HEK293 (cell line): Measurements from ENCODE around the gene LOXL4.
A peak's percentile ranks its signal among the peaks of the same experiment; 100 is the strongest.
"Not testable (repeated sequence)": the region's sequence is repeated elsewhere in the genome, so short reads cannot be mapped to it uniquely, and the experiment has no call there.

Experiments
- CTCF ChIA-PET: fragments of 350-600 bp; formaldehyde crosslinking; extraction: SDS; loops from one replicate; lab custom pipeline; 2021; ENCODE audit warnings: antibody characterized with exemption; lab: Yijun Ruan, JAX
- POLR2A ChIA-PET: fragments of 300-600 bp; formaldehyde crosslinking; extraction: SDS; loops from one replicate; lab custom pipeline; 2020; ENCODE audit warnings: antibody characterized with exemption, inconsistent platforms; lab: Yijun Ruan, JAX
- H3K27ac ChIP-seq: fragments of 200-500 bp; sonication (Bioruptor generic); 2 replicates; pipeline ENCODE4 v1.5.1; 2014; ENCODE audit warnings: low read depth, low read length, control low read depth, inconsistent platforms; ENCODE audit errors: extremely low read depth
- H3K36me3 ChIP-seq, 2 experiments: fragments of 200-500 bp in 1 of 2; sonication (Bioruptor generic) in 1 of 2; 1 replicate in 1 of 2; 2 replicates in 1 of 2; pipeline ENCODE4 v1.5.1; 2014 to 2017; ENCODE audit warnings: inconsistent platforms in 2 of 2, low read length in 2 of 2; ENCODE audit not compliant: control insufficient read depth in 2 of 2, insufficient read depth in 1 of 2
- H3K4me1 ChIP-seq: fragments of 200-500 bp; sonication (Bioruptor generic); 2 replicates; pipeline ENCODE4 v1.5.1; 2014; ENCODE audit warnings: mild to moderate bottlenecking, low read length, inconsistent platforms; ENCODE audit not compliant: control insufficient read depth, insufficient read depth
- H3K4me3 ChIP-seq: 2 replicates; pipeline ENCODE4 v1.5.1; 2011; ENCODE audit warnings: low read depth, mild to moderate bottlenecking, control low read depth, low read length, moderate library complexity
- H3K9me3 ChIP-seq: fragments of 200-500 bp; sonication (Bioruptor generic); 2 replicates; pipeline ENCODE4 v1.5.1; 2014; ENCODE audit warnings: low read depth, low read length, inconsistent platforms; ENCODE audit not compliant: control insufficient read depth, insufficient read depth
- BCL11A ChIP-seq: fragments of 450-650 bp; formaldehyde crosslinking; IDR thresholded peaks from 2 replicates; pipeline ENCODE4 v1.5.1; 2016; ENCODE audit warnings: low read depth, missing biosample characterization, missing genetic modification characterization
- GFI1B ChIP-seq: fragments of 450-650 bp; formaldehyde crosslinking; IDR thresholded peaks from 2 replicates; pipeline ENCODE4 v1.5.1; 2016; ENCODE audit warnings: missing biosample characterization, missing genetic modification characterization
- KLF16 ChIP-seq: fragments of 450-650 bp; formaldehyde crosslinking; IDR thresholded peaks from 2 replicates; pipeline ENCODE4 v1.5.1; 2017; ENCODE audit warnings: missing biosample characterization, missing genetic modification characterization
- REST ChIP-seq: fragments of 450-650 bp; formaldehyde crosslinking; IDR thresholded peaks from 2 replicates; pipeline ENCODE4 v1.5.1; 2016; ENCODE audit warnings: missing biosample characterization, missing genetic modification characterization
- SALL2 ChIP-seq: fragments of 450-650 bp; formaldehyde crosslinking; IDR thresholded peaks from 2 replicates; pipeline ENCODE4 v1.5.0; 2017; ENCODE audit warnings: missing biosample characterization, mild to moderate bottlenecking, missing genetic modification characterization, borderline replicate concordance
- SCRT2 ChIP-seq: fragments of 450-650 bp; formaldehyde crosslinking; IDR thresholded peaks from 2 replicates; pipeline ENCODE4 v1.5.1; 2016; ENCODE audit warnings: missing biosample characterization, missing genetic modification characterization
- SETDB1 ChIP-seq: IDR thresholded peaks from one replicate; pipeline ENCODE4 v1.6.1; 2017; ENCODE audit warnings: mild to moderate bottlenecking, low read length, moderate library complexity, mixed read lengths; ENCODE audit not compliant: insufficient read length
- YY1 ChIP-seq: fragments of 450-650 bp; formaldehyde crosslinking; IDR thresholded peaks from 2 replicates; pipeline ENCODE4 v1.5.1; 2018; ENCODE audit warnings: missing biosample characterization, missing genetic modification characterization
- ZBTB20 ChIP-seq: fragments of 450-650 bp; formaldehyde crosslinking; IDR thresholded peaks from 2 replicates; pipeline ENCODE4 v1.5.1; 2016; ENCODE audit warnings: missing biosample characterization, missing genetic modification characterization
- ZNF146 ChIP-seq: fragments of 450-650 bp; formaldehyde crosslinking; IDR thresholded peaks from 2 replicates; pipeline ENCODE4 v1.5.1; 2016; ENCODE audit warnings: missing biosample characterization, missing genetic modification characterization
- ZNF248 ChIP-seq: fragments of 450-650 bp; formaldehyde crosslinking; IDR thresholded peaks from 2 replicates; pipeline ENCODE4 v1.5.1; 2017; ENCODE audit warnings: missing biosample characterization, missing genetic modification characterization
- ZNF280D ChIP-seq: fragments of 450-650 bp; formaldehyde crosslinking; IDR thresholded peaks from 2 replicates; pipeline ENCODE4 v1.5.1; 2016; ENCODE audit warnings: missing biosample characterization, missing genetic modification characterization
- ZNF292 ChIP-seq: fragments of 450-650 bp; formaldehyde crosslinking; IDR thresholded peaks from 2 replicates; pipeline ENCODE4 v1.5.1; 2016; ENCODE audit warnings: low read depth, missing biosample characterization, missing genetic modification characterization, borderline replicate concordance
- ZNF302 ChIP-seq: fragments of 450-650 bp; formaldehyde crosslinking; IDR thresholded peaks from 2 replicates; pipeline ENCODE4 v1.5.1; 2016; ENCODE audit warnings: missing biosample characterization, missing genetic modification characterization, low read depth
- ZNF529 ChIP-seq: fragments of 450-650 bp; formaldehyde crosslinking; IDR thresholded peaks from 2 replicates; pipeline ENCODE4 v1.5.1; 2017; ENCODE audit warnings: missing genetic modification characterization, missing biosample characterization; ENCODE audit not compliant: insufficient replicate concordance
- ZNF645 ChIP-seq: fragments of 450-650 bp; formaldehyde crosslinking; IDR thresholded peaks from 2 replicates; pipeline ENCODE4; 2016; ENCODE audit warnings: missing biosample characterization, missing genetic modification characterization
- ZNF692 ChIP-seq: fragments of 450-650 bp; formaldehyde crosslinking; IDR thresholded peaks from 2 replicates; pipeline ENCODE4 v1.5.1; 2016; ENCODE audit warnings: missing biosample characterization, missing genetic modification characterization

The LOXL4 gene

GRCh38 chr10:98228266-98228665, 39.7 kb downstream of the LOXL4 start:
- H3K9me3 ChIP-seq, H3K4me3 ChIP-seq, H3K27ac ChIP-seq, H3K4me1 ChIP-seq, H3K36me3 ChIP-seq, POLR2A ChIA-PET, CTCF ChIA-PET: not testable (repeated sequence)
- peak; percentile 54; the same call in 1 of the 2 replicates for TF ChIP-seq SCRT2 (tag by site-specific recombination)

GRCh38 chr10:98227713-98228112, 40.3 kb downstream of the LOXL4 start:
- POLR2A ChIA-PET, H3K9me3 ChIP-seq, H3K4me1 ChIP-seq, H3K27ac ChIP-seq, H3K36me3 ChIP-seq, CTCF ChIA-PET, H3K4me3 ChIP-seq: not testable (repeated sequence)
- TF ChIP-seq ZNF146 (peak; percentile 89), ZNF280D (tag by site-specific recombination) (peak; percentile 65; the same call in 1 of the 2 replicates)

GRCh38 chr10:98226508-98227144, 41.4 kb downstream of the LOXL4 start:
- Histone ChIP-seq H3K9me3 (no peaks in the 10 kb centered on the region), H3K4me3 (no peak overlapping the region), H3K36me3 (no peaks in the 10 kb centered on the region), H3K4me1 (0 out of 2 replicates have a peak, but pooled peaks cover 2% of the 10 kb centered on the region), H3K27ac (no peak overlapping the region)
- ChIA-PET CTCF (interaction anchor here (0.7 kb wide), 2 partner anchors 67 to 234 kb away, joined by 3 to 5 read pairs; no protein-coding TSS in a partner anchor), POLR2A (no interaction called here)
- TF ChIP-seq SALL2 (tag by site-specific recombination) (no peak), SETDB1 (peak; percentile 31)

- H3K27ac ChIP-seq = no peak overlapping the region
- H3K36me3 ChIP-seq = no peaks in the 10 kb centered on the region
- no peaks in the 10 kb centered on the region for H3K9me3 ChIP-seq
- H3K4me3 ChIP-seq = no peak overlapping the region
- ChIA-PET CTCF (interaction anchor here (1.0 kb wide), 1 partner anchor 54 kb away, joined by 3 read pairs; no protein-coding TSS in a partner anchor), POLR2A (no interaction called here)
- 0 out of 2 replicates have a peak, but pooled peaks cover 2% of the 10 kb centered on the region for H3K4me1 ChIP-seq
- TF ChIP-seq ZNF248 (tag by site-specific recombination) = no peak
- TF ChIP-seq KLF16 (tag by site-specific recombination) = no peak
- TF ChIP-seq GFI1B (tag by site-specific recombination) = no peak
- no peak for TF ChIP-seq BCL11A
- TF ChIP-seq ZNF529 = no peak
- TF ChIP-seq REST (tag by site-specific recombination) = no peak
- TF ChIP-seq ZBTB20 = no peak
- TF ChIP-seq ZNF292 (tag by site-specific recombination) = no peak
- TF ChIP-seq ZNF302 (tag by site-specific recombination) = no peak
- no peak for TF ChIP-seq ZNF645 (tag by site-specific recombination)
- TF ChIP-seq YY1 (tag by site-specific recombination) = no peak
- no peak for TF ChIP-seq ZNF692
Observed at GRCh38 chr10:98224996-98225395, 43.0 kb downstream of the LOXL4 start.
